Thymus (tissue), 11 donors: Measurements from ENCODE around the gene ENG. TPM values are rescaled to one million over a fixed set of nuclear protein-coding genes. Genes with fewer than 3 reads are reported as not detected.

ENCODE experiments used
- DNase-seq, 9 donors: peaks; one replicate each; pipeline ENCODE4 v3.0.0-alpha.2; 2013; ENCODE audit warnings: low spot score in 9 of 9, low read depth in 6 of 9, missing footprints in 1 of 9
- H3K27ac ChIP-seq, 2 donors: one replicate each; pipeline ENCODE4 v1.5.1; 2013; ENCODE audit warnings: control low read depth in 1 of 2, low read depth in 1 of 2, low read length in 1 of 2, mild to moderate bottlenecking in 1 of 2, moderate library complexity in 1 of 2
- H3K27me3 ChIP-seq, 2 donors: one replicate each; pipeline ENCODE4 v1.5.1; 2013; ENCODE audit warnings: low read length in 1 of 2; ENCODE audit not compliant: control insufficient read depth in 2 of 2, insufficient read depth in 1 of 2
- H3K36me3 ChIP-seq, 2 donors: one replicate each; pipeline ENCODE4 v1.5.1; 2013; ENCODE audit warnings: low read length in 1 of 2, mild to moderate bottlenecking in 1 of 2, moderate library complexity in 1 of 2; ENCODE audit not compliant: control insufficient read depth in 2 of 2, insufficient read depth in 2 of 2
- H3K4me1 ChIP-seq, 2 donors: one replicate each; pipeline ENCODE4 v1.5.1; 2013; ENCODE audit warnings: low read length in 2 of 2; ENCODE audit not compliant: control insufficient read depth in 2 of 2, insufficient read depth in 2 of 2
- H3K4me3 ChIP-seq, 2 donors: one replicate each; pipeline ENCODE4 v1.5.1; 2013; ENCODE audit warnings: low read length in 2 of 2, control low read depth in 1 of 2, mild to moderate bottlenecking in 1 of 2
- H3K9me3 ChIP-seq, 2 donors: one replicate each; pipeline ENCODE4 v1.5.1; 2013; ENCODE audit warnings: low read length in 1 of 2, mild to moderate bottlenecking in 1 of 2; ENCODE audit not compliant: control insufficient read depth in 2 of 2, insufficient read depth in 1 of 2
- WGBS: extraction: QIAGEN DNeasy Blood & Tissue Kit; methylation state at CpG from one replicate; pipeline ENCODE4 v1.1.7; 2013; 5-methylcytosine and 5-hydroxymethylcytosine counted together
- polyA plus RNA-seq: library from polyadenylated mRNA; stranded (reverse); fragments of 200-250 nt; gene quantifications from one replicate; pipeline ENCODE4 v1.2.3, GENCODE V29; 2013
- total RNA-seq: library from RNA; stranded (reverse); fragments of 120-200 nt; gene quantifications from one replicate; pipeline ENCODE4 v1.2.4, GENCODE V29; 2013
- donor health status: healthy.

The ENG gene
- total and polyA plus RNA-seq, 2 donors, result 1.7 to 48.2 TPM

DNA sequence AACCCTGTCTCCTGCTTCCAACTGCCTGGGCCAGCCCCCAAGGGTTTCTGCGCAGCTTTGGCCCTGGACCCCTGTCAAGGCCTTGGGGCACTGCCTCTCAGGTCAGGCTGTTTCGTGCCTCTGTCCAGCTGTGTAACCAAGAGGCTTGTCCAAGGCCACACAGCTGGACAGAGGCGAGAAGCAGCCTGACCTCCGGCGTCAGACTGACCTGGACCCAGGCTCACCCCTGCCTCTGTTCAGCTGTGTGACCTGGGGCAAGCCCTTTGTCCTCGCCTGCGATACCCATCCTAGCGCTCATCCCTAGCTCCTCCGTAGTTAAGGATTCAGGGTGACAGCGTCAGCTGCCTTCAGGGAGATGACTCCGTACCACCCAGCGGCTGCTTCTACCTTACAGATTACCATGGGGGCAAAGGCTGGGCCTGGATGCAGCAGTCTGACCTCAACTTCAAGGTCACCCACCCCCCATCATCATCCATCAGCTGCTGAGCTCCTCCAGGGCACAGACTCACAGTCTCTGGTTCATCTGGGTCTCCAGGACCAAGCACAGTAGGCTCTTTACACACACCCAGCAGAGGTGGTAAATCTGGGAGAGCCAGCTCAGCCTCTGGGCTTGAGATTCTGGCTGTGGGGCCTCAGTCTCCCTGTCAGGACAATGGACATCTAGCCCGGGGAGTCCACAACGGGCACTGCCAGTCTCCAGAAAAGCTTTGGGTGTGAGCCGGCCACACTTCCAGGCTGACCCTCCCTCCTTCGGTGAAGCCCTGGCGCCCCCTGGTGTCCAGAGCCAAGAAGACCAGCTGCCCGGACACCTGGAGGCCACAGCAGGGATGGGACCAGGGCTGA is 15.1 kb upstream of the ENG start:
- Histone ChIP-seq H3K27ac (no peak overlapping the region), H3K4me3 (no peak overlapping the region), H3K27me3 (no peaks in the 10 kb centered on the region), H3K4me1 (peaks cover 10 to 25% of the 10 kb centered on the region in 2 donors), H3K36me3 (no peaks in the 10 kb centered on the region), H3K9me3 (no peaks in the 10 kb centered on the region)
- peak in 6 of 9 donors; percentile 53 to 70 (median 60) for DNase-seq
- 67% methylated on average over 18 of the region's 18 CpGs for WGBS

DNA sequence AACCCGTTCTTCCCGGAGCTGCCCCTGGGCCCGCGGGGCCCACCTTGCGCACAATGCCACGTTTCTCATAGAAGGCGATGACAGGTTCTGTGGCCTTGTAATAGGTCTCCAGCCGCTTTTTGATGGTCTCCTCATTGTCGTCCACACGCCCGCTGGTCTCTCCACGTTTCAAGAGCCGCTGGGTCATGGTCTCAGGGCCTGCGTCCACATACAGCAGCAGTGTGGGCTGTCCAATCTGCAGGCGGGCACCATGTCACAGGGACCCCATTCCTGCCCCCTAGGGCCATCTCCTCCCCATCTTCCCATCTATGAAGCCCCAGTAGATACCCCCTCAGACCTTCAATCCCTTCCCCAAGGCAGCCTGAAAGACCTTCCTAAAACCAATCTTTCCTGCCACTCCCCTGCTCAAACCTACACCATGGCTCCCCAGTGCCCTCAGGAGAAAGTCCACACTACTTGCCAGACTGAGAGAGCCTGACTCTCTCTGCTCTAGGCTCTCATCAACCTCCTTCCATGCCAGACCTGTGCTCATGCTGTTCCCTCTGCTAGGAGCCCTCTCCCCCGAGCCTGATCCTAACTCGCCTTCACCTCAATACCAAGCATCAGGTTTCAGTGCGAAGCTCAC is 13.9 kb upstream of the ENG start:
- H3K4me1 ChIP-seq, result peaks cover 10 to 25% of the 10 kb centered on the region in 2 donors
- DNase-seq, result no peak
- H3K36me3 ChIP-seq, result no peaks in the 10 kb centered on the region
- WGBS, result 95% methylated on average over 18 of the region's 18 CpGs
- no peaks in the 10 kb centered on the region for H3K9me3 ChIP-seq
- H3K27me3 ChIP-seq, result no peaks in the 10 kb centered on the region
- H3K4me3 ChIP-seq, result no peak overlapping the region
- no peak overlapping the region for H3K27ac ChIP-seq

- Histone ChIP-seq H3K36me3 (no peaks in the 10 kb centered on the region), H3K4me1 (peaks cover 10 to 27% of the 10 kb centered on the region in 2 donors), H3K27ac (no peak overlapping the region), H3K9me3 (peaks cover 0 to 1% of the 10 kb centered on the region in 2 donors), H3K27me3 (no peaks in the 10 kb centered on the region), H3K4me3 (no peak overlapping the region)
- DNase-seq, result no peak
- 94% methylated on average over 30 of the region's 30 CpGs for WGBS
Measured at GRCh38 chr9:127867356-127868277, 13.2 kb upstream of the ENG start.

DNA sequence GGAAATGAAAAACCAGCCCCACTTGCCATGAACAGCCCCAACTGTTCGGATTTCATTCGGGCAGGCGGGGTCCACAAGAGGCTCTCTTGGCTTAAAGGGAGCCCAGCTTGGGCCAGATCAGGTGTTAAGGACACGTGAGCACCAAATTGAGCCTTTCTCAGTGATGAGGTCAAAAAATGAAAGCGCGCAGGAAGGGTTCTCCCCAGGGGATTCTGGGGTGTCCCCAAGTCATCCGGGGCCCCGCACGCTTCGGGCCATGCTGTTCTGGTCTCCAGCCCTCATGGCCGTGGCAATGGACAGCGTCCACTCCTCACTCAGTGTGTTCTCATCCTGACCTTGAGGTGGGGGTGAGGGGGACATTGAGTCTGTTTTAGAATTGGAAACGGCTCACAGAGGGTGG is 12.1 kb upstream of the ENG start:
- 97% methylated on average over 13 of the region's 13 CpGs for WGBS
- Histone ChIP-seq H3K27ac (no peak overlapping the region), H3K36me3 (no peaks in the 10 kb centered on the region), H3K27me3 (no peaks in the 10 kb centered on the region), H3K4me3 (no peak overlapping the region), H3K4me1 (peaks cover 16 to 38% of the 10 kb centered on the region in 2 donors), H3K9me3 (peaks cover 0 to 1% of the 10 kb centered on the region in 2 donors)
- DNase-seq, result no peak

- WGBS, result 60% methylated on average over 19 of the region's 19 CpGs
- no peak overlapping the region for H3K4me3 ChIP-seq
- no peaks in the 10 kb centered on the region for H3K36me3 ChIP-seq
- no peaks in the 10 kb centered on the region for H3K27me3 ChIP-seq
- H3K27ac ChIP-seq, result peak overlapping the region; percentile 11 to 53
- H3K9me3 ChIP-seq, result peaks cover 0 to 1% of the 10 kb centered on the region in 2 donors
- H3K4me1 ChIP-seq, result peaks cover 16 to 41% of the 10 kb centered on the region in 2 donors
- DNase-seq, result peak in 3 of 9 donors; percentile 32 to 70 (median 40)
Measured at GRCh38 chr9:127865645-127866464, 11.4 kb upstream of the ENG start.

- H3K4me1 ChIP-seq, result peaks cover 16 to 41% of the 10 kb centered on the region in 2 donors
- WGBS, result 96% methylated on average over 13 of the region's 13 CpGs
- no peak overlapping the region for H3K4me3 ChIP-seq
- no peak overlapping the region for H3K27ac ChIP-seq
- H3K27me3 ChIP-seq, result no peaks in the 10 kb centered on the region
- peaks cover 0 to 1% of the 10 kb centered on the region in 2 donors for H3K9me3 ChIP-seq
- no peaks in the 10 kb centered on the region for H3K36me3 ChIP-seq
- DNase-seq, result no peak
Measured at GRCh38 chr9:127863191-127863621, 8.7 kb upstream of the ENG start.

- peak in 4 of 9 donors; percentile 37 to 67 (median 44) for DNase-seq
- 36% methylated on average over 29 of the region's 29 CpGs for WGBS
Measured at GRCh38 chr9:127862075-127863011, 7.9 kb upstream of the ENG start.

More at GRCh38 chr9:127862075-127863011, 7.9 kb upstream of the ENG start:
- Histone ChIP-seq H3K27me3 (no peaks in the 10 kb centered on the region), H3K27ac (peak overlapping the region; percentile 33 to 36), H3K4me3 (no peak overlapping the region), H3K36me3 (no peaks in the 10 kb centered on the region), H3K4me1 (peaks cover 16 to 50% of the 10 kb centered on the region in 2 donors), H3K9me3 (peaks cover 0 to 1% of the 10 kb centered on the region in 2 donors)
